Thoracic aorta (tissue), 2 donors: ENCODE results near the gene NRG2. TPM values are rescaled to one million over a fixed set of nuclear protein-coding genes. Genes with fewer than 3 reads are reported as not detected.

Source experiments
- ATAC-seq: fragments of 150-250 bp; one replicate; pipeline ENCODE4 v1.8.0; 2017; ENCODE audit warnings: low read depth; ENCODE audit not compliant: insufficient number of reproducible peaks, low FRiP score
- DNase-seq: peaks from one replicate; pipeline ENCODE4 v3.0.0-alpha.2; 2020; ENCODE audit warnings: low spot score
- H3K27ac ChIP-seq, 2 donors: fragments of 200-600 bp; sonication (generic); 1 replicate in 1 of 2; 2 replicates in 1 of 2; pipeline ENCODE4 v1.5.1; 2016; ENCODE audit warnings: mild to moderate bottlenecking in 2 of 2, moderate library complexity in 2 of 2
- H3K27me3 ChIP-seq: fragments of 200-600 bp; sonication (generic); replicated peaks from 2 replicates; pipeline ENCODE4 v1.6.0; 2016; ENCODE audit warnings: mild to moderate bottlenecking; ENCODE audit not compliant: insufficient read depth
- H3K36me3 ChIP-seq: fragments of 200-600 bp; sonication (generic); one replicate; pipeline ENCODE4 v1.5.1; 2016
- H3K4me1 ChIP-seq, 2 donors: fragments of 200-600 bp; sonication (generic); 1 replicate in 1 of 2; 2 replicates in 1 of 2; pipeline versions ENCODE4 v1.5.1 to v1.6.0; 2016; ENCODE audit warnings: low read depth in 2 of 2, mild to moderate bottlenecking in 1 of 2; ENCODE audit not compliant: control insufficient read depth in 1 of 2
- H3K4me3 ChIP-seq: fragments of 200-600 bp; sonication (generic); 2 replicates; pipeline ENCODE4 v1.5.1; 2016; ENCODE audit warnings: mild to moderate bottlenecking
- H3K9me3 ChIP-seq: fragments of 200-600 bp; sonication (generic); 2 replicates; pipeline ENCODE4 v1.5.1; 2016
- CTCF ChIP-seq: fragments of 200-600 bp; sonication (generic); IDR thresholded peaks from one replicate; pipeline ENCODE4 v1.5.1; 2019; ENCODE audit warnings: antibody characterized with exemption
- total RNA-seq, 2 donors: library from RNA; depleted of rRNA; stranded (reverse); fragments of >200 nt; gene quantifications; one replicate each; pipeline versions ENCODE4 v1.1.0 to v1.2.3, GENCODE V29; 2016

NRG2 gene
- total RNA-seq, 2 donors from 2014 or later, result 2.3 to 6.9 TPM

- H3K36me3 ChIP-seq, result no peaks in the 10 kb centered on the region
- no peaks in the 10 kb centered on the region for H3K9me3 ChIP-seq
- no peaks in the 10 kb centered on the region for H3K27me3 ChIP-seq
- no peak overlapping the region for H3K4me3 ChIP-seq
- ATAC-seq, result no peak
- TF ChIP-seq CTCF, result no peak
- H3K4me1 ChIP-seq, result no peaks in the 10 kb centered on the region
- no peak for DNase-seq
- H3K27ac ChIP-seq, result no peak overlapping the region
These were observed 234.4 kb downstream of the NRG2 start for GRCh38 chr5:139808481-139809330.

DNA sequence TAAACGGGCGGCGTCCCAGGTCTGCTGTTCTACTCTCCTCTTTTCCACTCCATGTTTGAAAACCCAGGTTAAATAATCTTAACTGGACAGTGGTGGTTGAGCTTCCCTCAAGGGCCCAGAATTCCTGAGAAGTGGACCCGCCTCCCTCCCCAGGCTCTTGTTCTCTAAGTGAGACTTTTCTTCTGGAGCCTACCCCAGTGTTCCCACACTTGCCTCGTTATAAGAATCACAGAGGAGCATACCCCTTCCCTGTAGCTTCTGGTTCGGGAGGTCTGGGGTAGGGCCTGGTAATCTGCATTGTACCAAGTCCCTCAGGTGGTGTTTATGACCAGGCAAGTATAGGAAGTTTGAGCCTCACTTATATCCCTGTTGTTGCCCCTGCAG is 235.5 kb downstream of the NRG2 start:
- TF ChIP-seq CTCF, result no peak
- Histone ChIP-seq H3K27ac (no peak overlapping the region), H3K9me3 (no peaks in the 10 kb centered on the region), H3K4me1 (no peaks in the 10 kb centered on the region), H3K27me3 (no peaks in the 10 kb centered on the region), H3K4me3 (no peak overlapping the region), H3K36me3 (no peaks in the 10 kb centered on the region)
- DNase-seq (no peak), ATAC-seq (no peak)

DNA sequence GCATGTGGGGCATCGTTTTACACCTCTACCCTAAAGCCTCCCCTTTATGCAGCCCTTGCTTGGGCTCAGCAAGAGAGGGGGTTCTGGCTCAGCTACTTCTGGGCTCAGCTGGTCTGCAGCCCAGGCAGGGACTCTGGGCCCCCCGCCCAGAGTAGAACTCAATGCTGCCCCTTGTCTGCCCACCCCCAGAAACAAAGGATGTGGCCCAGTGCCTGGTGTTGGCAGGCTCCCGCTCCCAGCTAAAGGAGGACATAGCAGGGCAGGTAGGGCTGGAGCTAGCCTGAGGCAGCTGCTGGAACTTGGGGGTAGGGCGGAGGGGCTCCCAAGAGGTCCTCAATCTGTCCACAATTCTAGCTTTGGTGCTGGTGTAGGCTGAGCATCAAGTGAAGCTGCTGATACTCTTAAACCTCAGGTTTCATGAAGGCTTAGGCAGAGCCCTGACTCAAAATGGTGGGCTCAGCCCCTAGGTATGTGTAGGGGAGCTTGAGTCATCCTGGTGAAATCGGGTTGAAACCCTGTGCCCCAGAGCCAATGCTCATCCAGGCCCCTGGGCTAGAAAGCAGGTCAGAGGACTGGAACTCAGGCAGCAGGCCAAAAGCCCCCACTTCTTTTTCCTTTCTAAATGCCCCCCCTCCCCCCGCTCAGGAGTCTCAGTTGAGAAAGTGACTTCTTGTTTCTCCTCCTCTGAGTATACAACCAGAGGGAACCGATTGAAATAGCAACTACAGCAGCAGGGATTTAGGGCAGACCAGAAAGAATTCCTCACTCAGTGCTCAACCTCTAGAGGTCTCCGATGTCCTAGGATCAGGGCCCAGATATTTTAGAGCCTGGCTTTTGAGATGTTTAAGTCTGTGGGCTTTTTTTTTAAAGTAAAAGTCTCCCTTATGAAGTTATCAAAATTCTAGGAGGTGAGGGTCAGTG is 236.1 kb downstream of the NRG2 start:
- ATAC-seq, result no peak
- Histone ChIP-seq H3K4me1 (no peaks in the 10 kb centered on the region), H3K4me3 (no peak overlapping the region), H3K36me3 (no peaks in the 10 kb centered on the region), H3K9me3 (no peaks in the 10 kb centered on the region), H3K27ac (no peak overlapping the region), H3K27me3 (no peaks in the 10 kb centered on the region)
- DNase-seq, result no peak
- no peak for TF ChIP-seq CTCF

- Histone ChIP-seq H3K27ac (no peak overlapping the region), H3K9me3 (no peaks in the 10 kb centered on the region), H3K4me3 (no peak overlapping the region), H3K36me3 (no peaks in the 10 kb centered on the region), H3K4me1 (no peaks in the 10 kb centered on the region), H3K27me3 (no peaks in the 10 kb centered on the region)
- no peak for TF ChIP-seq CTCF
- ATAC-seq, result no peak
- DNase-seq, result no peak
These were observed 237.0 kb downstream of the NRG2 start for GRCh38 chr5:139806111-139806510.

DNA sequence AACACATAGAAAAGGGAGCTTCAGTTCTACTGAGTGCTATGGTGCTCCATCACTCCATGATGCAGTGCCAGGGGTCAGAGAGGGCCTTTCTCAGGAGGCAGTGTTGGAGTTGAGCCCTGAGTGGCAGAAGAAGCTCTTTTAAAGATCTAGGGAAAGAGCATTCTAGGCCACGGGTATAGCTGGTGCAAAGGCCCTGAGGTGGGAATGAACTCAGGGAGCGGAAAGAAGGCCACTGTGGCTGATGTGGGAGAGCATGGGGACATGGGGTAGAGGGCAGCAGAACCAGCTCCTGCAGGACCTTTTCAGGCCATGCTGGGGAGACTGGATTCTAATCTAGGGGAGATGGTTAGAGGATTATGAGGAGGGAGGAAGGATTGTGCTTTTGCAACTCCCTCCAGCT is 237.6 kb downstream of the NRG2 start:
- Histone ChIP-seq H3K27me3 (no peaks in the 10 kb centered on the region), H3K4me3 (no peak overlapping the region), H3K9me3 (no peaks in the 10 kb centered on the region), H3K36me3 (no peaks in the 10 kb centered on the region), H3K4me1 (no peaks in the 10 kb centered on the region), H3K27ac (no peak overlapping the region)
- ATAC-seq, result no peak
- no peak for TF ChIP-seq CTCF
- no peak for DNase-seq
